ENCODE data around the gene DUSP2. TPM values are rescaled to one million over a fixed set of nuclear protein-coding genes. Genes with fewer than 3 reads are reported as not detected.

The DUSP2 gene
- total RNA-seq, 1 donor from 2014 or later = 11.3 TPM

GRCh38 chr2:96102596-96103186 lies 42.5 kb downstream of the DUSP2 start:
- no peak for DNase-seq (ENCODE audit: low spot score)

DNA sequence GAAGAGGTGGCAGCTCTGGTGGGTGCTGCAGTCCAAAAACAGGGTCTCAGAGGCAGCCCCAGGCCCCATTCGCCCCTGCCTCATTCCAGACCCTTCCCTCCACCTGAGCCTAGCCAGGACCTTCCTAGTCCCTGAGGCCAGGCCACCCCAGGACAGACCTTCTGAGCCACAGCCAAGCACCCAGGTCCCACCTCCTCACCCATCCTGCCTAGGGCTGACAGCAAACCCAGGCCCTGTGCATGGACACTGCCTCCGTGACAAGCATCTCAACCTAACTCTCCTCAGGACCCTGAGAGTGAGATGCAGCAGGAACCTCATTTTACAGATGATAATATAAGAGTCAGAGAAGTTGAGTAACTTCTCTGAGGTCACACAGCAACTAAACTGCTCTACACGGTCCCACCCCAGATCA lies 44.3 kb downstream of the DUSP2 start:
- no peak for DNase-seq (ENCODE audit: low spot score)

DNA sequence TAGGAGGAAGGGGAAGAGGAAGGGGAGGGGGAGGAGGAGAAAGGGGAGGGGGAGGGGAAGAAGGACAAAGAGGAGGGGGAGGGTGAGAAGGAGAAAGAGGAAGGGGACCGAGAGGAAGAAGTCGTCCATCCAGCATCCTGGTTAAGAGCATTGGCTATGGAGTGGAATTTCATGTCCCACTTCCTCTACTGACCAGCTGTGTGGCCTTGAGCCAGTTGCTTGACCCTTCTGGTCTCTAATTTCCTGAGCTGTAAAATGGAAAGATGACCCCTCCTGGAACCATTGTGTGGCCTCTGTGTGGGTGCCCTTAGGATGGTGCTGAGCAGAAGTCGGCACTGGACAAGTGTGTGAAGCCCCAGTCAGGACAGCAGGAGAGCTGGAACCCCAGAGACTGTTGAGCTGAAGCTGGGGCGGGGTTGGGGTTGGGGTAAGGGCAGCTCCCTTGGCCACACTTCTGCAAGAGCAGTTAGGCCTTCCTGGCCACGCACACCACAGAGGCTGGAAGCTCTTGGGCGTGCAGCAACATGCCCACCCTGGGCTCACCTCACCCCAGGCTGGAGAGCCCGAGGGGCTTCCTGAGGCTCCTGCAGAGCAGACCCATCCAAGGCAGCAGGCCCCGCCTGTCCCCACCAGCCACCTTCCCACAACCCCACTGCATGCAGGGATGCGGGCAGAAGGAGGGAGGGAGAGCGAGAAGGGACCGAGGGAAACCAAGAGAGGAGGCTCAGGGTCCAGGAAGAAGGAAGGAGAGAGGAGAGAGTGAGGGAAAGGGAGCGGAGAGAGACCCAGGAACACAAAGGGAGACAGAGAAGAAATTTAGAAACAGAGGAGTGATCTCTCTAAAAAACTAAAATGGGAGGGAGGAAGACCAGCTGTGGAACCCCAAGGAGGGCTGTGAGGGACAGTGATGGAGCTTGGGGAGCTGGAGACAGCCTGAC lies 45.1 kb downstream of the DUSP2 start:
- DNase-seq (ENCODE audit: low spot score) = no peak

DNA sequence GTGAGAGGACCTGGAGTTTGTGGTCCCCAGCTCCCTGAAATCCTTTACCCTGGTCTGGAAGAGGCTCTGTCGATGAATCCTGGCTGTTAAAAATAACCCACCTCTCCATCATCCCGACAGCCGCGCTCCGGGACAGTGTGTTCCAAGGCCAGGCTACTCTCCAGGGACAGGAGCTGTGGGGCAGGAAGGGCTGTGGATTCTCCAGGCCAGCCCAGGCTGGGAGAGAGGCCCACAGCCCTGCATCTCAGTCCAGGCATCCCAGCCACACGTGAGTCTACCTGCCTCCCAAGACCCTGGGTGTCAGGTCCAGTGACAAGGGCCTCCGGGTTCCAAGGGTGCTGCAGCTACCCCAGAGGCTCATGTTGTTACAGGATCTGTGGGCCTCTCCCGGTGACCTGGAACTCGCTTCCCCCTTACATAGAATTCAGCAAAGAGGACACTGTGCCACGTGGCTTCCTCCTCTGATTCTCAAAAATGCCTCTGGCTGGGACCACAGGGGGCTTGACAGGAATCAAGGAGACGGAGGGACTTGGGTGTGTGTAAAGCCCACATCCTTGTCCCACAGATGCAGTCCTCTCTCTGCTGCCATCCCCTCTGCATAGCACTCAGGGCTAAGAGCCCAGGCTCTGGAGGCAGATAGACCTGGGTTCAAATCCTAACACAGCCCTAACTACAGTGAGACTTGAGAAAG lies 46.2 kb downstream of the DUSP2 start:
- DNase-seq (ENCODE audit: low spot score) = no peak

GRCh38 chr2:96097951-96098823 lies 47.1 kb downstream of the DUSP2 start:
- no peak for DNase-seq (ENCODE audit: low spot score)

DNA sequence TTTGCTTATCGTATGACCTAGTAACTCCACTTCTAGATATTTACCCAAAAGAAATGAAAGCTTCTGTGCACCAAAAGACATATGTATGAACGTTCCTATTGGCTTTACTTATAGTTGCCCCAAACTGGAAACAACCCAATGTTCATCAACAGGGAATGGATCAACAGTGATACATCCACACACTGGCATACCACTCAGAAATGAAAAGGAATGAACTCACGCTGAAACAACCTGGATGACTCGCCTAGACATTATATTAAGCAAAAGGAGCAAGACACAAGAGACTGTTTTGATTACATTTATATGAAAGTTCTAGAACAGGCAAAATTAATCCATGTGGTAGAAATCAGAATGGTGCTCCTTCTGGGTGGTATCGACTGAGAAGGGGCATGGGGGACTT lies 47.8 kb downstream of the DUSP2 start:
- DNase-seq (ENCODE audit: low spot score) = no peak

DNA sequence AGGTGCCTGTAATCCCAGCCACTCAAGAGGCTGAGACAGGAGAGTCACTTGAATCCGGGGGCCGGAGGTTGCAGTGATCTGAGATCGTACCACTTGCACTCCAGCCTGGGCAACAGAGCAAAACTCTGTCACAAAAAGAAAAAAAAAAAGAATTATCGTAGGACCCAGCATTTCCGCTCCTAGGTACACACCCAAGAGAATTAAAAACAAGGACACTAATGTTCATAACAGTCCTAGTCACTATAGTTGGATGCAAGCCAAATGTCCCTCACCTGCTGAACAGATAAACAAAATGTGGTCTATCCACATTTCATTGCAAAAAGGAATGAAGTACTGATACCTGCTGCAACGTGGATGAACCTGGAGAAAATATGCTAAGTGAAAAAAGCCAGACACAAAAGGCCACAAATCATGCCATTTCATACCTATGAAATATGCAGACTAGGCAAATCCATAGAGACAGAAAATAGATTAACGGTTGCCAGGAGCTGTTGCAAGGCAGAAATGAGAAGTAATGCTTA lies 50.1 kb downstream of the DUSP2 start:
- DNase-seq (ENCODE audit: low spot score) = no peak

GRCh38 chr2:96093528-96093927 lies 51.7 kb downstream of the DUSP2 start:
- DNase-seq (ENCODE audit: low spot score) = no peak

Other genes starting within 250 kb of the DUSP2 start
- 18.5 TPM for gene ANKRD36C, start 153.6 kb downstream of the DUSP2 start, total RNA-seq
- gene GPAT2, start 110.5 kb downstream of the DUSP2 start, total RNA-seq = 3.0 TPM
- gene ADRA2B, start 28.9 kb downstream of the DUSP2 start, total RNA-seq = 0.95 TPM
- gene ASTL, start 6.9 kb downstream of the DUSP2 start, total RNA-seq = not detected
- gene STARD7, start 63.4 kb upstream of the DUSP2 start, total RNA-seq = 117 TPM
- gene TMEM127, start 120.6 kb upstream of the DUSP2 start, total RNA-seq = 80.3 TPM
- 69.3 TPM for gene CIAO1, start 120.8 kb upstream of the DUSP2 start, total RNA-seq
- 113 TPM for gene SNRNP200, start 160.1 kb upstream of the DUSP2 start, total RNA-seq
- 1.5 TPM for gene ITPRIPL1, start 179.9 kb upstream of the DUSP2 start, total RNA-seq
- 1.2 TPM for gene NCAPH, start 190.3 kb upstream of the DUSP2 start, total RNA-seq